ENCODE measurements around the gene RNF150.

RNF150 gene

DNA sequence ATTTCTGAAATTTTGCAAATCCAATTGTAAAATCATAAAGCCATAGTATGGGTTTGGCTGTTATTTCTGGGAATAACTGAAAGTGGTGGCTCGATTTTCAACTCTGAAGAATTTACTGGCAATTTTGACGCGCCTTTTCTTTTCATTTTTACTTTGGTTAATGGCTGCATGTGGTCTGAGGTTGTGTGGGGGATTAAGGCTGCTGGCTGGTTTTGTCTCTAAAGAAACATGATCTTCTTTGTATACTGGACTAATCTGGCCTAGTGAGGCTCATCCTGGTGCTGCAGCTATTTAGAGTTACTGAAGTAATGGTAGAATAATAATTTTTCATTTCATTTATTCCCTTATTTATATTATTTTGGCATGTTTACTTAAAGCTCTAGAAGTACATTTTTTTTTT is 164.0 kb downstream of the RNF150 start:
- TF ChIP-seq ZNF140 (tag by site-specific recombination; IDR thresholded peaks at IDR 0.05) (no peak), OVOL3 (tag by site-specific recombination; IDR thresholded peaks at IDR 0.05) (no peak), MYNN (tag by site-specific recombination; IDR thresholded peaks at IDR 0.05; ENCODE audit: borderline replicate concordance) (no peak), ZNF157 (tag by site-specific recombination; IDR thresholded peaks at IDR 0.05) (no peak), ZNF654 (tag by site-specific recombination; IDR thresholded peaks at IDR 0.05; ENCODE audit: low read depth) (no peak), ZIC2 (tag by site-specific recombination; IDR thresholded peaks at IDR 0.05) (no peak), ZNF223 (tag by site-specific recombination; IDR thresholded peaks at IDR 0.05) (no peak), CTCF (tag by site-specific recombination; IDR thresholded peaks at IDR 0.05) (no peak), SETDB1 (IDR thresholded peaks at IDR 0.05; ENCODE audit: insufficient read length, low read length) (no peak), ZNF169 (tag by site-specific recombination; IDR thresholded peaks at IDR 0.05) (no peak)
- TF ChIP-seq, protein P1, sequence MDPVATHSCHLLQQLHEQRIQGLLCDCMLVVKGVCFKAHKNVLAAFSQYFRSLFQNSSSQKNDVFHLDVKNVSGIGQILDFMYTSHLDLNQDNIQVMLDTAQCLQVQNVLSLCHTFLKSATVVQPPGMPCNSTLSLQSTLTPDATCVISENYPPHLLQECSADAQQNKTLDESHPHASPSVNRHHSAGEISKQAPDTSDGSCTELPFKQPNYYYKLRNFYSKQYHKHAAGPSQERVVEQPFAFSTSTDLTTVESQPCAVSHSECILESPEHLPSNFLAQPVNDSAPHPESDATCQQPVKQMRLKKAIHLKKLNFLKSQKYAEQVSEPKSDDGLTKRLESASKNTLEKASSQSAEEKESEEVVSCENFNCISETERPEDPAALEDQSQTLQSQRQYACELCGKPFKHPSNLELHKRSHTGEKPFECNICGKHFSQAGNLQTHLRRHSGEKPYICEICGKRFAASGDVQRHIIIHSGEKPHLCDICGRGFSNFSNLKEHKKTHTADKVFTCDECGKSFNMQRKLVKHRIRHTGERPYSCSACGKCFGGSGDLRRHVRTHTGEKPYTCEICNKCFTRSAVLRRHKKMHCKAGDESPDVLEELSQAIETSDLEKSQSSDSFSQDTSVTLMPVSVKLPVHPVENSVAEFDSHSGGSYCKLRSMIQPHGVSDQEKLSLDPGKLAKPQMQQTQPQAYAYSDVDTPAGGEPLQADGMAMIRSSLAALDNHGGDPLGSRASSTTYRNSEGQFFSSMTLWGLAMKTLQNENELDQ (tag by site-specific recombination; IDR thresholded peaks at IDR 0.05; ENCODE audit: low read depth) = no peak
- H3K9me3 ChIP-seq (ENCODE audit: control insufficient read depth, insufficient read depth, low read depth, low read length) = no peaks in the 10 kb centered on the region
- POLR2A ChIA-PET = no interaction called here
- CTCF ChIA-PET = no interaction called here
- H3K36me3 ChIP-seq (ENCODE audit: control insufficient read depth in 2 of 2, insufficient read depth in 1 of 2, low read length in 2 of 2) = peaks cover 0 to 3% of the 10 kb centered on the region in 2 experiments; a peak in 1 of 3 replicates
- no peak overlapping the region for H3K4me3 ChIP-seq (ENCODE audit: low read depth, low read length)
- no peak overlapping the region for H3K27ac ChIP-seq (ENCODE audit: extremely low read depth, low read depth, low read length)
- H3K4me1 ChIP-seq (ENCODE audit: control insufficient read depth, insufficient read depth, low read length) = peaks cover 2% of the 10 kb centered on the region; the same call in 1 of the 2 replicates

- no peak overlapping the region for H3K4me3 ChIP-seq (ENCODE audit: low read depth, low read length)
- no peak overlapping the region for H3K27ac ChIP-seq (ENCODE audit: extremely low read depth, low read depth, low read length)
- peaks cover 0 to 3% of the 10 kb centered on the region in 2 experiments; a peak in 1 of 3 replicates for H3K36me3 ChIP-seq (ENCODE audit: control insufficient read depth in 2 of 2, insufficient read depth in 1 of 2, low read length in 2 of 2)
- POLR2A ChIA-PET = no interaction called here
- CTCF ChIA-PET = no interaction called here
- H3K4me1 ChIP-seq (ENCODE audit: control insufficient read depth, insufficient read depth, low read length) = peaks cover 2% of the 10 kb centered on the region; the same call in 1 of the 2 replicates
- no peaks in the 10 kb centered on the region for H3K9me3 ChIP-seq (ENCODE audit: control insufficient read depth, insufficient read depth, low read depth, low read length)
- TF ChIP-seq ZNF513 (tag by site-specific recombination; IDR thresholded peaks at IDR 0.05) (no peak), BCL6B (tag by site-specific recombination; IDR thresholded peaks at IDR 0.05) (no peak), ZNF169 (tag by site-specific recombination; IDR thresholded peaks at IDR 0.05) (no peak), SETDB1 (IDR thresholded peaks at IDR 0.05; ENCODE audit: insufficient read length, low read length) (no peak), ZBTB48 (tag by site-specific recombination; IDR thresholded peaks at IDR 0.05) (no peak), HOXD13 (CRISPR knock-in tag; IDR thresholded peaks at IDR 0.05; ENCODE audit: borderline replicate concordance) (no peak), ZNF488 (tag by site-specific recombination; IDR thresholded peaks at IDR 0.05) (no peak), ZNF292 (tag by site-specific recombination; IDR thresholded peaks at IDR 0.05; ENCODE audit: borderline replicate concordance, low read depth) (no peak), SP7 (tag by site-specific recombination; IDR thresholded peaks at IDR 0.05) (no peak), ZNF596 (tag by site-specific recombination; IDR thresholded peaks at IDR 0.05) (no peak), ZNF350 (tag by site-specific recombination; IDR thresholded peaks at IDR 0.05) (no peak), ZSCAN23 (tag by site-specific recombination; IDR thresholded peaks at IDR 0.05) (no peak), ZFP69B (tag by site-specific recombination; IDR thresholded peaks at IDR 0.05) (no peak), KLF10 (tag by site-specific recombination; IDR thresholded peaks at IDR 0.05) (no peak), ZNF211 (tag by site-specific recombination; IDR thresholded peaks at IDR 0.05; ENCODE audit: low read depth) (no peak), ZNF404 (tag by site-specific recombination; IDR thresholded peaks at IDR 0.05) (no peak), ZNF280C (tag by site-specific recombination; IDR thresholded peaks at IDR 0.05) (no peak), WT1 (tag by site-specific recombination; IDR thresholded peaks at IDR 0.05) (no peak)
Measured at GRCh38 chr4:140968371-140968770, 164.9 kb downstream of the RNF150 start.
